22Rv1 (cell line): ENCODE measurements around the gene B4GALNT3.

ENCODE experiments used
- ZFX ChIP-seq: fragments of 450-650 bp; IDR thresholded peaks from 2 replicates; pipeline ENCODE4 v1.6.1; 2017; ENCODE audit warnings: antibody characterized with exemption, borderline replicate concordance
- TF ChIP-seq, protein P1 (sequence below): fragments of 450-650 bp; IDR thresholded peaks from 2 replicates; pipeline ENCODE4 v1.5.1; 2017; ENCODE audit warnings: mild to moderate bottlenecking

DNA sequence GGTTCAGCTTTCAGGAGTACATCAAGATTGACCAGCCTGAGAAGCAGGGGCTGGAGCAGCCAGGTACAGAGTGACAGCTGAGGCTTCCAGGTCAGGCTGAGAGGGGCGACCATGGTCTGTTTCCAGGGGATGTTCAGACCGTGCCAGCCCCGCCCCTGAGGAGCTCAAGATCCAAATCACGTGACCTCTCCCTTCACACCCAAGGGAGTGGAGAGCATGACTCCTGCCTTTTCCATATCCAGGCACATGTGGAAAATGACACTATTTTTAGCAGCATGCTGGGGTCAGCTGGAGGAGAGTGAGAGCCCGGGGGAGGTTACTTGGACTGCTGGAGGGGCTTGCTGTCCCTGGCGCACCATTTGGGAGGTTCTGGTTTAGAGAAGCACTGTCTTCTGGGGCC lies 92.7 kb downstream of the B4GALNT3 start:
- TF ChIP-seq, protein P1, sequence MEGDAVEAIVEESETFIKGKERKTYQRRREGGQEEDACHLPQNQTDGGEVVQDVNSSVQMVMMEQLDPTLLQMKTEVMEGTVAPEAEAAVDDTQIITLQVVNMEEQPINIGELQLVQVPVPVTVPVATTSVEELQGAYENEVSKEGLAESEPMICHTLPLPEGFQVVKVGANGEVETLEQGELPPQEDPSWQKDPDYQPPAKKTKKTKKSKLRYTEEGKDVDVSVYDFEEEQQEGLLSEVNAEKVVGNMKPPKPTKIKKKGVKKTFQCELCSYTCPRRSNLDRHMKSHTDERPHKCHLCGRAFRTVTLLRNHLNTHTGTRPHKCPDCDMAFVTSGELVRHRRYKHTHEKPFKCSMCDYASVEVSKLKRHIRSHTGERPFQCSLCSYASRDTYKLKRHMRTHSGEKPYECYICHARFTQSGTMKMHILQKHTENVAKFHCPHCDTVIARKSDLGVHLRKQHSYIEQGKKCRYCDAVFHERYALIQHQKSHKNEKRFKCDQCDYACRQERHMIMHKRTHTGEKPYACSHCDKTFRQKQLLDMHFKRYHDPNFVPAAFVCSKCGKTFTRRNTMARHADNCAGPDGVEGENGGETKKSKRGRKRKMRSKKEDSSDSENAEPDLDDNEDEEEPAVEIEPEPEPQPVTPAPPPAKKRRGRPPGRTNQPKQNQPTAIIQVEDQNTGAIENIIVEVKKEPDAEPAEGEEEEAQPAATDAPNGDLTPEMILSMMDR: no peak
- no peak for TF ChIP-seq ZFX
